Endothelial cell of umbilical vein (primary cell): Measurements from ENCODE around the gene PCYT1B. TPM values are rescaled to one million over a fixed set of nuclear protein-coding genes. Genes with fewer than 3 reads are reported as not detected.

Experiments
- BruUV-seq: library from RNA; stranded (reverse); fragments of 400-500 nt; replicated peaks from 2 replicates; lab custom pipeline; 2021; lab: Mats Ljungman, UMichigan
- CTCF ChIA-PET: fragments of 300-600, 350-600 bp; sonication (Branson Sonifier 250); formaldehyde crosslinking; loops from one replicate; lab custom pipeline; 2021; ENCODE audit warnings: antibody characterized with exemption, inconsistent platforms; lab: Charles Lee
- POLR2A ChIA-PET: fragments of 300-600, 350-600 bp; sonication (Branson Sonifier 250); formaldehyde crosslinking; loops from one replicate; lab custom pipeline; 2021; ENCODE audit warnings: antibody characterized with exemption, inconsistent platforms; lab: Charles Lee
- DNase-seq: peaks from one replicate; pipeline ENCODE4 v3.0.0-alpha.2; 2011; ENCODE audit warnings: low read depth, low spot score
- FAIRE-seq: peaks from 2 replicates; lab custom pipeline; 2011; peaks lifted over from hg19 to GRCh38; lab: Jason Lieb, UNC
- H2AFZ ChIP-seq: 2 replicates; pipeline ENCODE4 v1.6.0; 2012; ENCODE audit warnings: low read depth, low read length, control low read depth, inconsistent platforms
- H3K27ac ChIP-seq: 2 replicates; pipeline ENCODE4 v1.5.1; 2011; ENCODE audit warnings: low read depth, mild to moderate bottlenecking, control low read depth, low read length, moderate library complexity; ENCODE audit not compliant: insufficient read depth
- H3K27me3 ChIP-seq, 2 experiments: 2 replicates each; pipeline versions ENCODE4 v1.6.0 to v1.6.1; 2011; ENCODE audit warnings: low read length in 2 of 2, mixed read lengths in 1 of 2; ENCODE audit not compliant: control insufficient read depth in 2 of 2, insufficient read depth in 2 of 2
- H3K36me3 ChIP-seq, 2 experiments: 2 replicates in 1 of 2; 3 replicates in 1 of 2; pipeline ENCODE4 v1.5.1; 2011; ENCODE audit warnings: low read length in 2 of 2, mild to moderate bottlenecking in 1 of 2, moderate library complexity in 1 of 2; ENCODE audit not compliant: control insufficient read depth in 2 of 2, insufficient read depth in 2 of 2; ENCODE audit errors: extremely low read depth in 1 of 2
- H3K4me1 ChIP-seq: 3 replicates; pipeline ENCODE4 v1.5.1; 2011; ENCODE audit warnings: mild to moderate bottlenecking, low read length; ENCODE audit not compliant: control insufficient read depth, insufficient read depth; ENCODE audit errors: extremely low read depth
- H3K4me2 ChIP-seq: 2 replicates; pipeline ENCODE4 v1.6.1; 2011; ENCODE audit warnings: low read length, control low read depth, mixed read lengths; ENCODE audit not compliant: insufficient read depth
- H3K4me3 ChIP-seq, 3 experiments: fragments of 200-600 bp in 1 of 3; sonication (generic), shearing (Covaris generic) in 1 of 3; replicated peaks in 1 of 3; 2 replicates each; pipeline ENCODE4 v1.5.1; 2011 to 2016; ENCODE audit warnings: control low read depth in 3 of 3, low read length in 3 of 3, mild to moderate bottlenecking in 2 of 3, inconsistent platforms in 1 of 3, low read depth in 1 of 3, moderate library complexity in 1 of 3; ENCODE audit not compliant: insufficient read depth in 1 of 3
- H3K79me2 ChIP-seq: 2 replicates; pipeline ENCODE4 v1.6.0; 2012; ENCODE audit warnings: low read length, inconsistent platforms; ENCODE audit not compliant: control insufficient read depth, insufficient read depth
- H3K9ac ChIP-seq: replicated peaks from 2 replicates; pipeline ENCODE3; 2011; ENCODE audit warnings: low read length, control low read depth; ENCODE audit not compliant: insufficient read depth; ENCODE audit errors: extremely low read depth
- H3K9me1 ChIP-seq: replicated peaks from 3 replicates; pipeline ENCODE4 v1.6.0; 2011; ENCODE audit warnings: mild to moderate bottlenecking, low read length; ENCODE audit not compliant: control insufficient read depth, insufficient read depth; ENCODE audit errors: extremely low read depth
- H3K9me3 ChIP-seq: replicated peaks from 2 replicates; pipeline ENCODE4 v1.5.1; 2012; ENCODE audit warnings: low read length, inconsistent platforms; ENCODE audit not compliant: control insufficient read depth, insufficient read depth
- H4K20me1 ChIP-seq: replicated peaks from 2 replicates; pipeline ENCODE3; 2011; ENCODE audit warnings: mild to moderate bottlenecking, low read length; ENCODE audit not compliant: control insufficient read depth, insufficient read depth; ENCODE audit errors: extremely low read depth
- CTCF ChIP-seq, 2 donors: IDR thresholded peaks; 1 replicate in 1 of 2; 2 replicates in 1 of 2; pipeline ENCODE4 v1.5.1; 2011; ENCODE audit warnings: low read length in 2 of 2, mild to moderate bottlenecking in 2 of 2, moderate library complexity in 2 of 2, control low read depth in 1 of 2, inconsistent platforms in 1 of 2, low read depth in 1 of 2; ENCODE audit not compliant: insufficient read depth in 1 of 2; ENCODE audit errors: extremely low read depth in 1 of 2
- EZH2 ChIP-seq: IDR thresholded peaks from 2 replicates; pipeline ENCODE4 v1.6.1; 2012; ENCODE audit warnings: borderline replicate concordance, low read depth, mild to moderate bottlenecking, moderate library complexity, low read length, inconsistent platforms; ENCODE audit not compliant: severe bottlenecking
- FOS ChIP-seq: IDR thresholded peaks from 2 replicates; pipeline ENCODE4 v1.6.1; 2011; ENCODE audit warnings: mild to moderate bottlenecking, low read length, moderate library complexity, borderline replicate concordance; ENCODE audit not compliant: insufficient read depth
- GATA2 ChIP-seq: IDR thresholded peaks from 2 replicates; pipeline ENCODE4 v1.7.0; 2011; ENCODE audit warnings: low read depth, mild to moderate bottlenecking, moderate library complexity, mixed read lengths, low read length; ENCODE audit not compliant: insufficient read length, insufficient read depth
- JUN ChIP-seq: IDR thresholded peaks from 2 replicates; pipeline ENCODE4 v1.6.1; 2011; ENCODE audit warnings: borderline replicate concordance, low read depth; ENCODE audit not compliant: insufficient read length, insufficient read depth
- MAX ChIP-seq: IDR thresholded peaks from 2 replicates; pipeline ENCODE4 v1.6.1; 2011; ENCODE audit not compliant: insufficient read depth, insufficient read length
- MYC ChIP-seq: IDR thresholded peaks from one replicate; pipeline ENCODE4 v1.6.1; 2011; ENCODE audit warnings: mild to moderate bottlenecking, low read depth, low read length
- POLR2A ChIP-seq: IDR thresholded peaks from 2 replicates; pipeline ENCODE4 v1.6.1; 2012; ENCODE audit warnings: low read depth, mild to moderate bottlenecking, control low read depth, low read length
- POLR2AphosphoS5 ChIP-seq: IDR thresholded peaks from 2 replicates; pipeline ENCODE4 v1.6.1; 2012; ENCODE audit warnings: low read depth, mild to moderate bottlenecking, control low read depth, low read length, moderate library complexity; ENCODE audit not compliant: insufficient read depth
- dilution Hi-C: fragments of 300-500 bp; cut with MboI; formaldehyde crosslinking; loops from one replicate; pipeline ENCODE4 v1.15.0; 2019; ENCODE audit warnings: low sequenced_read_pairs; ENCODE audit not compliant: extremely low pct_ligation_motif_present
- intact Hi-C: fragments of 100-400 bp; cut with micrococcal nuclease; formaldehyde crosslinking; loops from one replicate; pipeline ENCODE4 v1.10.0; 2022
- polyA plus RNA-seq, 4 experiments: library from polyadenylated mRNA; depleted of rRNA in 3 of 4; stranded (reverse) in 3 of 4; unstranded in 1 of 4; fragments of >200 nt; gene quantifications; 2 replicates each; pipeline versions ENCODE4 v1.2.1 to v1.2.3, GENCODE V29; 2011 to 2012; ENCODE audit warnings: missing spikeins in 1 of 4
- total RNA-seq: library from RNA; stranded (reverse); gene quantifications from 2 replicates; pipeline ENCODE4 v1.2.3, GENCODE V29; 2021

The PCYT1B gene
- total and polyA plus RNA-seq, 2 donors (not counting 3 experiments of a cell fraction or from before 2014, with no cell fraction given), result 0.33 to 1.3 TPM

GRCh38 chrX:24659106-24659505, 12.0 kb upstream of the PCYT1B start:
- POLR2A ChIA-PET, result no interaction called here
- H3K9me3 ChIP-seq, result no peaks in the 10 kb centered on the region
- no peaks in the 10 kb centered on the region for H3K27me3 ChIP-seq
- intact Hi-C loops, result no loop called here
- CTCF ChIA-PET, result no interaction called here
- no peaks in the 10 kb centered on the region for H3K4me1 ChIP-seq
- H3K9me1 ChIP-seq, result no peaks in the 10 kb centered on the region
- no TSS peak for BruUV-seq
- H3K4me3 ChIP-seq, result no peak overlapping the region
- DNase-seq, result no peak
- no peak overlapping the region for H3K27ac ChIP-seq
- no peak for FAIRE-seq
- H3K79me2 ChIP-seq, result no peaks in the 10 kb centered on the region
- dilution Hi-C loops, result no loop called here
- no peak overlapping the region for H3K9ac ChIP-seq
- H2AFZ ChIP-seq, result no peak overlapping the region
- no peak overlapping the region for H3K4me2 ChIP-seq
- H3K36me3 ChIP-seq, result no peaks in the 10 kb centered on the region
- no peaks in the 10 kb centered on the region for H4K20me1 ChIP-seq
- TF ChIP-seq MYC, result no peak
- TF ChIP-seq POLR2AphosphoS5, result no peak
- TF ChIP-seq GATA2, result no peak
- TF ChIP-seq POLR2A, result no peak
- TF ChIP-seq EZH2, result no peak
- no peak for TF ChIP-seq CTCF (IDR thresholded peaks at IDR 0.05; ENCODE audit: extremely low read depth in 1 of 2, insufficient read depth in 1 of 2, low read depth in 1 of 2, low read length in 2 of 2)
- TF ChIP-seq JUN, result no peak
- TF ChIP-seq FOS, result no peak
- TF ChIP-seq MAX, result no peak
